Stimulated activated CD4-positive, alpha-beta T cell treated with anti-CD3 and anti-CD28 coated beads, Interleukin-2, amount 100 ng/mL, for 48 hours (primary cell): ENCODE measurements around the gene SH3BP5L.

Experiments
- DNase-seq, 2 donors: peaks; one replicate each; pipeline ENCODE4 v3.0.0-alpha.2; 2020

The SH3BP5L gene

DNA sequence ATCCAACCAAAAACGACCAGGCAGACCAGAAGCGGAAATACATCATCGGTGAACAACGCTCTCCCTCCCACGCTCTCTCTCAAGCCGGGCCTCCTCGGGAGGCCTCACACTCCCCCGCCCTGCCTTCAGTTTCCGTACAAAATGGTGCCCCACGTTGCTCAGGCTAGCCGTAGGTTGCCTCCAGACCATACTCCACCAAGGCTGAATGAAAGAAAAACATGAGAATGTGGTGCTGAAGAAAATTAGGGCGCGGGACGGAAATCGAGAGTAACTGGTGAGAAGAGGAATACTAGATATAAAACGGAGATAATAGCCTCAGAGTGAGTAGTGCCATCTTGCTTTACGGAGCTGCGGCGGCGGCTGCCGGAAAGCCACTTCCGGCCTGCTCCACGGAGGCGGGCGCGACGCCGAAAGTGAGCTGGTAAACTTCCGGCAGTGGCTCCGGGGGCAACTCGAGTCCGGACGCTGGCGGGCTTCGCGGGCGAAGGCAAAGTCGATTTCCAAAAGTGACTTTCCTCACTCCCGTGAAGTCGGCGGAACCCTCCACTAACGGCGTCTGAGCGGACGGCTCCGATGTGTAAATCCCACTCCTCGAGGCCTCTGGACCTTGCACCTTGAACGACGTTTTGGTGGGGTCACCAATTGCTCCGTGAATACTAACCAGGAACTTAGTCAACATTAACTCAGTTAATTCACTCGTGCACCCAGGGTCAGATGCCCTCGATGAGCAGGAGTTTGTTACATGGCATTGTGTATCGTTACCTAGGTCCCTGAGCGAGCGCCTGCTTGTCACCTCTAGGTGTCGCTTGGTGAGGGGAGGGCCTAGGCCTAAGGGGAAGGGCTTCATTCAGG, at the start of gene SH3BP5L:
Gene SH3BP5L, minus strand, starts transcription at position 7 of the 852 bp plus-strand sequence. CDS start 980 bp downstream, outside the sequence.
- DNase-seq = peak; percentile 78 to 79

DNA sequence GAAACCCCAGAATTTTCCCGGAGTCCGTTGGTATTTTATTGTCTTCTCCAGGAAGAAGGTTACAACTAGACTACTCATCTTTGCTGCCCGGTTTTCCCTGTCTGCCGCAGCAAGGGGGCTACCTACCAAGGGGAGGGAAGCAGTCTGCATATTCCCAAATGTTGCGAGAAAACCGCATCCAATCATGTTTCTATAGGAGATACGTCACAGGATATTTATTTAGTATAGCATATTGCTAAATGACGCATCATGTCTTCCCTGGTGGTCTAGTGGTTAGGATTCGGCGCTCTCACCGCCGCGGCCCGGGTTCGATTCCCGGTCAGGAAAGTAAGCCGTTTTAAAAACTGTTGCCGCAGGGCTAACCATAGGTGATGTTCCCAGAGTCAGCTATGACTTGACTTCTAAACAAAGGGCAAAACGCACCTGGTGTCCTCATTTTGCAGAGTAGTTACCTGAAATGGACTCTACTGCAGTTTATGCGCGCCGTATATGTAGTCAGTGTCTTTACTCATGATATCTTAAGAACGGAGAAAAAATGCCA, 48.3 kb upstream of the SH3BP5L start:
- DNase-seq = peak; percentile 79 to 87

DNA sequence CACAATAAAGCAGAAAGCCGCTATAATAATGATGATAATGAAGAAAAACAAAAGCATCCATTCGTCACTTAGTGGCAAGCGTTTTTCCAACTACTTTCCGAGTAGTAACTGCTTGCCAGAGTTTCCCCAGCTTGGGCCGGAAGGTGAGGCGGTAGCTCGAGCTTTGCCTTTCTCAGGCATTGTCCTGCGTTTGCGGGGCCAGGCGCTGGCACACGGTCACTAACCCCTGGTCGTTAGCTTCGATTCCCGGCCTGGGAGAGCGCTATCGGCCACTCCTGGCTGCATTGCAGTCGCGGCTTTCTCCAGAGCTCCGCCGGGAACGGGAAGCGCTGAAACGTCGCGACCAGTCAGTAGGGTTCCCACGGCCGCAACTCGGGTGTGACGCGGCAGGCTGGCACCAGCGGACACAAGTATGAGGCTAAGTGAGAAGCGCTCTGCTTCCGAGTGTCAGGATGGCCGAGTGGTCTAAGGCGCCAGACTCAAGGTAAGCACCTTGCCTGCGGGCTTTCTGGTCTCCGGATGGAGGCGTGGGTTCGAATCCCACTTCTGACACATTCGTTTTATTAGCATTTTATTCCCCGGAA, 47.8 kb upstream of the SH3BP5L start:
- peak; percentile 99 for DNase-seq

DNA sequence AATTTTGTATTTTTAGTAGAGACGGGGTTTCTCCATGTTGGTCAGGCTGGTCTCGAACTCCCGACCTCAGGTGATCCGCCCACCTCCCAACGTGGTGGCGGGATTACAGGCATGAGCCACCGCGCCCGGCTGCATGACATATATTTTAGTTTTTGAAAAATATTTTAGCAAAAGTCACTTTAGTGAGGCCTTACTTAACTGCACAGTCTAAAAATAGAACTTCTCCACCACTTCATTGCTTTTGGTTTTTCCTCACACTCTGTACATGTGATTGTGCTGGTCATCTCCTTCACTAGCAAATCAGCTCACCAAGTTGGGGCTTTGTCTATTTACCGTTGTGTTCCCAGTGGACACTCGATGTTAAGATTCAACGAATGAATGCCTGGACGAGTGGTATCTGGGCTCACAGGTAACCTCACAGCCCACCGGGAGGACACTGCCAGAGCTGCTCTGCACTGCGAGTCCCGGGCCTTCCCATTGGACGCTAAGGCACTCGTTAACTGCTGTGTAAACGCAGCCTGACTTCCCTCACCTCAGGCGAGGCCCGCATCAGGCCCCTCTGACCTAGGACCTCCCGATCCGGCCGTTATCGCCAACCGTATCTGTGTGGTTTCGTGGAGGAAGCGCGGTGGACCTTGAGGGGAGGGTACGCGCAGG, 47.2 kb upstream of the SH3BP5L start:
- DNase-seq = peak; percentile 56 to 62

DNA sequence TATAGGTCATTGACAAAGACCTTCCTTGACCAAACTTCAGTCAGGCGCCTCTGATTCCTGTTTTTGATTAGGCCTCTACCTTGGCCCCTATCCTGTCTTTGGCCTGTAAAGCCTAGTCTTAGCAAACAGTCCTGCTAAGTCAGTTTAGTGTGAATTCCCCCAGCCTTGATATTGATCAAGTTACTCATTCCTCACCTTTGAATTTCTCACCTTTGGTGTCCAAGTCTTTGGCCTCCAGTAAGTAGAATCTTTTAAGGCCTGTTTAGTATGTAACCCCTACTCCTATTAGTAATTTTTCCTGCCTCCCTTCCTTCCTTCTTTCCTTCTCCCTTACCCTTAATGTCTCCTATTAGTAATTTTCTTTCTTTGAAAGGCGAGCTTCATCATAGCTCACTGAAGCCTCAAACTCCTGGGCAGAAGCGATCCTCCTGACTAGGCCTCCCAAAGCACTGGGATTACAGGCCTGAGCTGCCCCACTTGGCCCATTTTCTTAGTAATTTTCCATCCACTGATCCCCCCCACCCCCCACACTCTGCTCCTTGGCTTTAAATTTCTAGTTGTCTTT, 46.2 kb upstream of the SH3BP5L start:
- no peak for DNase-seq

DNA sequence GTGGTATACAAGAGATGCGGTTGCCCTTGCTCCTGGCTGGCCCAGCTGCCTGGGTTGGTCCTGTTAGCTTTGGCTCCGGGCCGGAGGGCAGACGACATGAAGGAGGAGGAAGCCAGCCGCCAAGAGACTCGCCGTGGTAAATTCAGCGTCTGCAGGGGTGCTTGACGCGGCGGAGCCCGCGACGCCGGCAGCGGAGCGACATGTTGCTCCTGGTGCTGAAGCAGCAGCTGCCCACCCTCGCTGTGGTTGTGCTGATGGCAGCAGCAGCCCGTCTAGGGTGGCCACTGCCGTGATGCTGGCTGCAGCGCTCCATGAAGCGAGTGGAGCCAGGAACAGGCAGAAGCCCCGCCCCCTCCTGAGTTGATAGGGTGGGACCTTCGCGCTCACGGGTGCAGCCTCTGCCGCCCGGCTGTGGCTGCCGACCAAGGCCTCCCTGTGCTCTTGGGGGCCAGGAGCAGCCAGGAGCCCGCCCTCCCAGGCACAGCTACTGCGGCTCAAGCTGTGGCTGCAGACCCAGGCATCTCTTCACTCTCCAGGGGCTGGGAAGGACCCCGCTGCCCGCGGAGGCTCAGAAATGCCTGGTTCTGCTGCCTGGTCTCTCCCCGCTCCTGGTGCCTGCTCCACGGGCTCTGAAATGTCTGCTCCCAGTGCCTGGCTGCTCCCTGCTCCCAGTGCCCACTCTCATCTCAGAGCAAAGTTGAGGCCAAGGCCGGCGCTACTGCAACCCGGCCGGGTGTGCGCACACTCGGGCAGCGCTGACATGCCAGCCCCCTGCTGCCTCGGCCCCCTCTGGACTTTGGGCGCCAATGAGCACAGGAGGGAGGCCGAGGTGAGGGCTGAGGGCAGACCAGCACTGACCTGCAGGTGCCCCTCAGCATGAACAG, 37.5 kb upstream of the SH3BP5L start:
- peak; percentile 73 to 74 for DNase-seq

DNA sequence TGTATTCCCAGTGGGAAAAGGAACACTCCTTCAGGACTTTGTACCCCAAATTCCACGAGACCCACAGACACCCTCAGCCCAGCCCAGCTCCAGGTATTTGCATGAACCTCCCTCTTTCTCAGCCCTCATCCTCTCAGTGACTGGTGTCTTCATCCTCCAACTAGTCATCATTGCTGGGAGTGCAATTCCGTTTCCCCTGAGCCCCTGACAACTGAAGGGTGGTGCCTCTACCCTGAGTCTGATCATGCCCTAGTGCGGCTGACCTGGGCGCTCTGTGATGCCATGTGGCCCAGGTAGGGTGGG, 36.9 kb upstream of the SH3BP5L start:
- DNase-seq = peak in 1 of 2 donors; percentile 33

DNA sequence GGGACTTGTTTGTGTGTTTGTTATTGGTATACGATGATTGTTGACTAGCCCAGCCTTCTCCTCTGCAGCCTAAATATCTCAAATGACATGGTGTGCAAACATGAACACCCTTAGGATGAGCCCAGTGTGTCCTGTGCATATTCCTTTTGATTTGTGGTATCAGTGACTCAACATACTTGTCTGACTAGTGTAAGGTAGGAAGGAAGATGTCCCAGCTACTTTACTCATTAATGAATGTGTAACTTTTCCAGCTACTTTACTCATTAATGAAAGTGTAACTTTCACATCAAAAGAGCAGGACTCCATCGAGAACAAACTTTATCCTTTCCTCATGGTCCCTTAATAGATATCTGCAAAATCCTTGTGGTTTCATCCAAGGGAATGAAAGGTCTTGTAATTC, 35.9 kb upstream of the SH3BP5L start:
- DNase-seq = no peak

DNA sequence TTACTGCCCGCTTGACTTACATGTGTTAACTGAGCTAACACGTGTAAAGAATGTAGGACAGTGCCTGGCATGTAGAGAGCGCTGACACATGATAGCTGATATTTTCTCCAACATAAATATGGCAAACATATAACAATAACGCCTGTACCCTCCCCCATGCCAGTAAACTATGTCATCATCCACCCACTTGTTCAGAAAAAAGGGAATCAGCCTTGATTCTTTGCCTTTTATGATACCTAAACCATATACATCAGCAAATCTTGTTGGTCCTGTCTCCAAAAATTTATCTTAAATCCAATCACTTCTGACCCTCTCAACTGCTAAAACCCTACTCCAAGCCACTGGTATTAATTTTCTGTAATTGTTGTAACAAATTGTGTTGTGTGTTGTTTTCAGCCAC, 34.3 kb upstream of the SH3BP5L start:
- no peak for DNase-seq

DNA sequence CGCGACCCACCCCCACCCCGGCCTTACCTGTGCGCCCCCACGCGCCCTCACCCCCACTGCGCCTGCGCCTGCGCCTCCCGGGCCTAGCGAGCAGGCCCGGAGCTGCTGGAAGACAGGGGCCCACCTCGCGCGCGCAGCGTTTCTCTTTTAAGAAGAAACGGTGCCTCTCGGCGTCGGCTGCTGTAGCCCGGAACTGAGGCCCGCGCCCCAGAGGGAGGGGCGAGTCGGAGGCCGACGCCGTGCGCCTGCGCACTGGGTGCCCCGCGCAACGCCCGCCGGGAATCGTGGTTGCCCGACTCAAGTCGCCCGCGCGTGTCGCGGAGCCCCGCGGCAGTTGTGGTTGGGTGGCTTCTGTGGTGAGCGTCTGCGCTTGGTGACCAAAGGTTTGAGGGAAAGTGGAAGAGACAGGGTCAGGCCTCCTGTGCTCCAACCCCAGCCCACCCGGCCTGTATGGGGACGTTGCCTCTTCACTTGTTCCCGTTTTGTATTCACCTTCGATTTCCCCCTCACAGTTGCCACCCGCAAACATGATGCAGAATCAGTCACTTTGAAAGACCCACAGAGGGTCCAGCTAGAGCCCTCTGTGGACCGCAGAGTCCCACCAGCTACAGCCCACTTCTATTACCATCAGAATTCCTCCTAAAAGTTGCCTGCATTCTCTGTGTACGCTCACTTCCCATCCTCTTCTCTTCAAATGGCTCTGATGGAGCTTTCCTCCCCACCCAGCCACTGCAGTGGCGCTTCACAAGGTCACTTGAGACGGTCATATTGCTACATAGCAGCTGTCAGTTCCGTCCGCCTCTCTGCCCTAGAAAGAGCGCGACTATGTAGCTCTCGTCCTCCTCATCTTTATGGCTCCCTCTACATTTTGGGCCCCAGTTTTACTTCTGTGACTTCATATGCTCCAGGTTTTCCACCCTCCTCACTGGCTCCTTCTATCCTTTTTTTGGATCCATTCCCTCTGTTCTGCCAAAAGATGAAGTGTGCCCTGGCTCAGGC, 33.5 kb upstream of the SH3BP5L start, which contains the start of gene ZNF692:
Gene ZNF692, minus strand, starts transcription at position 195 of the 999 bp plus-strand sequence. CDS start 776 bp downstream, outside the sequence.
- DNase-seq = peak; percentile 90 to 95

DNA sequence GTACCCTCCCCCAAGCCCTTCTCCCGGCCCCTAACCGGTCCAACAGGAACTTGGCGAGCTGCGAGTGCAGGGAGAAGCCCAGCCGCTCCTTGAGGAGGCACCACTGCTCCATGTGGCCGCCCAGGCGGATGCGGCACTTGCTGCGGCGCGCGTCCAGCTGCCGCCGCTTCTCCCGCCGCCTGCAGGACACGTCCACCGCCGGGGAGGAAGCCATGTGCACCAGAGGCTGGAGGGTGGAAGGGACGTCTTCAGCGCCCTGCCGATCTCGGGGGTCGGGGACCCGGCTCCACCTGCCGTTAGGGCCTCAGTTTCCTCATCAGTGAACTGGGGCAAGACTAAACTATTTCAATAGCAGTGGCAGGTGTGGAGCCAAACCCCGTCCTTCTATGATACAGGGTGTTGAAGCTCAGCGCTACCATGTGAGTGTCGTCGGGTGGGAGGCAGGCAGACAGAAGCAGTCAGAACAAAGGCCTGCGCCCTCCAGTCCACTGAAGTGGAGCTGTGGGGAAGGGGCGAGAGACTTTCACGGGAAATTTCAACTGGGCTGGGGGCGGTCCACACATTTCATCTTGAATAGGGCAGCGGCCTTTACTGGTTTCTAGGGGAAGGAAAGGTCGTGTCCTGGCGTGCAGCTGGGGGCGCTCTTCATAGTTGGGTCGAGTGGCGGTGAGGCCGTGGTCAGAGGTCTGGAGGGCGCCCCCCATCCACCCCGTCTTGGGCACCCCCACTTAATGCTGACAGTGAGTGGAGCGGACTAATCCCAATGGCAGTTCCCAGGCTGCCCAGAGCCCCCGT, 32.6 kb upstream of the SH3BP5L start:
- peak in 1 of 2 donors; percentile 37 for DNase-seq

DNA sequence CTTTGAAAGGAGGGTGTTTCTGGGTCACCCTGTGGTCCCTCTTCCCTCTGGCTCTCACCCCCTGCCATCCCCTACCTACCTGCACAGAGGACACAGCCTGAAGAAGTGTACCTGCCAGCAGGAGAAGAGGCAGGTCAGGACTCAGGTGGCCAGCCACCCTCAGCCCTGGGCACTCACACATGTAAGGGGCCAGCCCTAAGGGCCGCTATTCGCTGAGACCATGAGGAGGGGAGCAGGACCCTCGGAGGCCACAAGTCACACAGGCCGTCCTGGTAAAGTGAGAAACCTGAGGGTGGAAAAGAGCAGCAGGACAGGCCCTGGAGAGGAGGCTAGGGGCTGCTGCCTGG, 32.0 kb upstream of the SH3BP5L start:
- DNase-seq = no peak

DNA sequence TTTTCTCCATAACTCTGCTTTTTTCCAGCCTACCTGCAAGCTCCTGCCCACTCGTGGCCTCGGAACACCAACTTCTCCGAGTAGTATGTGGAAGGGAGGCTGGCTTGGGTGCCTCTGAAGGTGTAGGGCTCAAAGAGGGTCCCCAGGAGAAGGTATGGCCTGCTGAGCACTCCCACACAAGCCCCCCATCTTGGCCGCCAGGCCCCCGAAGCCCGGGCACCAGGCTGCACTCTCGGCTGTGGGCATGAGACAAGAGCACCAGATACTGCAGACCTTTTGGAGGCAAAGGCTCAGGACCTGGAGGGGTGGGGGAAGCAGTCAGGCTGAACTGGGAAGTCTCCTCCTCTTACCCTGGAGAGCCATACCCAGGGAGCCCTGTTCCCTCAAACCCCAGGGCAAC, 31.5 kb upstream of the SH3BP5L start:
- no peak for DNase-seq

DNA sequence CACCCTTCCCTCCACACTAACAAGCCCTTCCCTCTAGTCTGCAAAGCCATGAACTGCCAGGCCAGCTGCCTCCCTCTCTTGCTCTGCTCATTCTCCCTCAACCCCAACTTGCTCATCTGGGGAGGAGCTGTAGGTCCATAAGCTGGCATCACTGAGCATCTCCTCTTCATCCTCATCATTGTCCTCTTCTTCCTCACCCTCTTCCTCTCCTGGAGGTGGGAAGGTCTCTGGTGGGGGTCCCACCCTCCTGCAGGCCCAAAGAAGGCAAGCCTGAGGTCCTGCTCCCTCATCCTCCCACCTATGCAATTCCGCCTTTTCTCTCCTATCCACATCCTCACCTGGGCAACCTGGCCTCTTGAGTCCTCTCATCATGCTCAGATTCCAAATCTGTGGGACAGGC, 30.5 kb upstream of the SH3BP5L start:
- DNase-seq = no peak

DNA sequence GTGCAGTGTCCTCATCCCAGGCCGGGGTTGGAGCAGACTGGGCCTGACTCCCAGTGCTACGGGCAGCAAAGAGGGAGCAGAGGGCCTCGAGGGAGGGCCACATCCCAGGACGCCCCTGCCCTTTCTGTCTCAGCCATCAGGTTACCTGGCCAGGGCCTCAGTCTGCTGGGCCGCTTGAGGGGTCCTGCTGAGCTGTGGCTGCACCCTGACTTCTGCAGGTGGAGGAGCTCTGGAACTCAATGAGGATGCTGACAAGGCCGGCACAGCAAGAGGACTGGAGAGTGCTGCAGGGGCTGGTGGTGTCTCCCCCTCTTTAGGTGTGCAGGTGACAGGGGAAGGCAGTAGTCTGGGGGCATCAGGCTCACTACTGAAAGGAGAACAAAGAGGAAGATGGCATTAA, 29.9 kb upstream of the SH3BP5L start:
- no peak for DNase-seq

DNA sequence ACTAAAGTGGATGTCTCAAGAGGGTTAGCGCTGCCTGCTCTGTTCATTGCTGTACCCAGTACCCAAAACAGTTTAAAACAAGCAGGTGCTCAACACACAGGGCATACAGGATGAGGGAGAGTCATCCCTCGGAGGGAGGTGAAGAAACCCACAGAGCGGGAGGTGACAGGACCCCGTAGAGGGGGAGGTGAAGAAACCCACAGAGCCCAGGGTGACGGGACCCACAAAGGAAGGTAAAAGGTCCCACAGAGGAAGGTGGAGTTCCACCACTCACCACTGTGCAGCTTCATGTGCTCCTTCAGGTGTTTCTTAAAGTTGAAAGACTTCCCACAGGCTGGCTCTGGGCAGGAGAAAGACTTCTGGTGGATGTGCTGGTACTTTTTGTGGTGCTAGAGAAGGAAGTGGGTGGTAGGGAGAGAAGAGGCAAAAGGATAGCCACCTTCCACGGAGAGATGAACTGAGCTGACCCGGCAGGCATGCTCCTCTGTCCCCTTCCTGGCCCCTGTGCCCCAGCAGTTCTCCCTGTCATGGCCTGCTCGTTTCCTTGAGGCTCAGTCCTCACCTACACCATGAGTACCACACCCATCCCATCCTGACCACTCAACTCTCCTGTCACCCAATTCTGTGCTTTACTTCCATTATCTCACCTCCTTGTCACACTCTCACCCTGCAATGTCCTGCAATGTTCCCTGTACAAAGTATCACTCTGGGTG, 28.1 kb upstream of the SH3BP5L start:
- DNase-seq = no peak

DNA sequence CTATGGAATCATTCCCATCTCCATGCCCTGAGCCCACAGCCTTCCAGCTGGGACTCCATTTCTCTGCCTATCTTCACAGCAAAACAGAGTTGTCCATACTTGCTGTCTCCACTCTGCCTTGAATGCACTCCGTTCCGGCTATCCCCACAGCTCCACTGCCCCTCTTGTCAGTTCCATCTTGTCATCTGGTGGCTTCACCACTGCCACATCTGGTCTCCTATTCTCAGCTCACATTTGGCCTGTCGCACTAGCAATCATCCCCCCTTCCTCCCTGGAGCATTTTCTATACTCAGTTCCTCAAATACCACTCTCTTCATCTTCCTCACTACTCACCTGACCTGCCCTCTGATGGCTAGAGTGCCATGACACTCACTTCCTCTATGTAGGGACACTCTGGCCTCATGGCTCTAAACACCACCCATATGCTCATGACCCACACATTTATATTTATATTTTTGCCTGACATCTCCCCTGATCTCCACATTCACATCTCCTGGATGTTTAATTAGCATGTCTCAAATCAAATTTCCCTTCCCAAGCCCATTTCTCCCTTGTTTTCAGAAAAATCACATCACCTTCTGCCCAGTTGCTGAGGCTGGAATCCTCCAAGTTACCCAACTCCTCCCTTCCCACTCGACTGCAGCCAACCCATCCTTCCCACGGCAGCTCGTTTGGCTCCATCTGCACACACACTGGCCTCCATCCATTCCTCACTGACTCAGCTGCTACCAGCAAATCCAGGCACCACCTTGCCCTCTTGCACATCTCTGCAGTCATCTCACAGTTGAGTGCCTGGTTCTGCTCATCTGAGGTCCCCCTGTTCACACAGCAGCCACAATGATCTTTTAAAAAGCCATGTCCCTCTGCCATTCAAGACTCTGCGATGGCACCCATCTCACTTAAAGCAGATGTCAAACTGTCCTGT, 27.0 kb upstream of the SH3BP5L start:
- no peak for DNase-seq

DNA sequence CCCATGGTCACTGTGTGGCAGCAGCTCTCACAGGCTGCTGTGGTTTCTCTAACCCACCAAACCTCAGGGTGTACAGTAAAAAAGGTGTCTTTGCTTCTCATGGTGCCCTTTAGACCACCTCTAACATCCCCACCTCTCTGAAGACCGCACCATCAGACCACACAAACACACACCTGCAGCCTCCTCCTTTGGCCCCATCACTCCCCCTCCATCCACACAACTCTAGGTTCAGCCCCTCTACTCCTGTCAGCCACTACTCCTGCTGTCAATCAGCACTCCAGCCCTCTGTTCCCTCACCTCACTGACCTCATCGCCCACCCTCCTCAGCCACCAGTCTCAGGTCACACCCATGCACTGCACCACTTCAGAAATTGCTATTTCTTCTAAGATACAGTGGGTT, 25.7 kb upstream of the SH3BP5L start:
- no peak for DNase-seq
